Umbilical cord (tissue), 2 donors: ENCODE measurements around the gene SMG7. TPM values are rescaled to one million over a fixed set of nuclear protein-coding genes. Genes with fewer than 3 reads are reported as not detected.
"Not testable (repeated sequence)": the region's sequence is repeated elsewhere in the genome, so short reads cannot be mapped to it uniquely, and the experiment has no call there.

Experiments
- DNase-seq: peaks from one replicate; pipeline ENCODE4 v3.0.0-alpha.2; 2015; ENCODE audit warnings: low spot score
- total RNA-seq: library from RNA; depleted of rRNA; stranded (reverse); fragments of >200 nt; gene quantifications from one replicate; pipeline ENCODE4 v1.2.3, GENCODE V29; 2014; ENCODE audit warnings: low replicate concordance; ENCODE audit not compliant: insufficient read depth

SMG7 gene
- total RNA-seq, result 27.2 TPM

DNA sequence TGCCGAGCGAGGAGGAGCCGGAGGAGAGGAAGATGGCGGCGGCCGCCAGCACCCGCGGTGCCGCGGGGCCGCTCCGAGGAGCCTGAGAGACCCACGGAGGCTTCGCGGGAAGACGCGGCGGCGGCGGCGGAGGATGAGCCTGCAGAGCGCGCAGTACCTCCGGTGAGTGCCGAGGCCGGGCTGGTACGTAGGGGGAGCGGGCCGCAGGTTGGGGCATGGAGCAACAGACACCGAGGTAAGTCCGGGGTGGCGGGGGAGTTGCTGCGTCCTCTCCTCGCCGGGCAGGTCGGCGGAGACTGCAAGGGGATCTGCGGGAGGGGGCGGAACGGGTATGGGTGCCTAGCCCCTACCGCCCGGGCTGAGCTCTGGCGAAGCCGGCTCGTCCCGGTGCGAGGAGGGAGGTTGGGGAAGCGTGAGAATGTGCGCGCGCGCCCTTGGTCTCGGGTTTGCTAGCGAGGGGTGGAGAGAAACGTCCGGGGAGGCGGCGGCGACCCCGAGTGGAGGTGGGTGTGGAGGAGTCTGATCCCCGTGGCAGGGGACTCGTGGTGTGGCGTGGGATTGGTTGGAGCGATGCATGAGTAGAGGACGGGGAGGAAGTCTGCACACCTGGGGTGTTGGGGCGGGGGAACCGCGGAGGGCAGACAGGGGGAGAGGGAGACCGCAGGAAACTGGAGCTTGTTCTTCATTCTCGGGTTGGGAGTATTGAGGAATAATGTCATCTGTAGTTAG lies at the start of gene SMG7:
TSS of gene SMG7 (plus strand) at position 12 of the 729 bp plus-strand sequence. CDS start at position 134, 122 bp downstream.
- DNase-seq, result no peak

GRCh38 chr1:183423541-183423940 lies 48.8 kb upstream of the SMG7 start:
- no peak for DNase-seq

- no peak for DNase-seq
Observed at GRCh38 chr1:183424691-183425090, 47.6 kb upstream of the SMG7 start.

DNA sequence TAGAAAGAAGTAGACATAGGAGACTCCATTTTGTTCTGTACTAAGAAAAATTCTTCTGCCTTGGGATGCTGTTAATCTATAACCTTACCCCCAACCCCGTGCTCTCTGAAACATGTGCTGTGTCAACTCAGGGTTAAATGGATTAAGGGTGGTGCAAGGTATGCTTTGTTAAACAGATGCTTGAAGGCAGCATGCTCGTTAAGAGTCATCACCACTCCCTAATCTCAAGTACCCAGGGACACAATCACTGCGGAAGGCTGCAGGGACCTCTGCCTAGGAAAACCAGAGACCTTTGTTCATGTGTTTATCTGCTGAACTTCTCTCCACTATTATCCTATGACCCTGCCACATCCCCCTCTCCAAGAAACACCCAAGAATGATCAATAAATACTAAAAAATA lies 44.7 kb upstream of the SMG7 start:
- DNase-seq, result not testable (repeated sequence)

GRCh38 chr1:183431840-183432547 lies 40.3 kb upstream of the SMG7 start:
- no peak for DNase-seq

GRCh38 chr1:183432548-183432875 lies 39.8 kb upstream of the SMG7 start:
- no peak for DNase-seq

DNA sequence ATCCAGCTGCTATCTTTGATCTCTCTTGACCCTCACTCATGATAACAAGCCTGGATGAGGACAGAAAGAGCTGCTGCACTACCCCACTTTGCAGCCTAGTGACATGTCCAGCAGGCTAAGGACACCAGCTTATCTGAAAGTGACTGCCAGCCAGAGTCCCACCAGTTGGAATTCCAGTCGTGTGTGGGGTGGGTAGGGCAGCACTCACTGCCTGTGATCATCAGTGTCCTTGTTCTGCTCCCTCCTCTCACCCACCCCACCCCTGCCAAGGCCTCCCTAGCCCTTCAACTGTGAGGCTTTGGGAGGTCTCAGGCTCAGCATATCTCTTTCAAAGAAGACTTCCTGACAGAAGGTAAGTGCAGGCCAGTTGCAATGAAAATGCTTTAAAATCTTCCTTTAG lies 38.6 kb upstream of the SMG7 start:
- no peak for DNase-seq

DNA sequence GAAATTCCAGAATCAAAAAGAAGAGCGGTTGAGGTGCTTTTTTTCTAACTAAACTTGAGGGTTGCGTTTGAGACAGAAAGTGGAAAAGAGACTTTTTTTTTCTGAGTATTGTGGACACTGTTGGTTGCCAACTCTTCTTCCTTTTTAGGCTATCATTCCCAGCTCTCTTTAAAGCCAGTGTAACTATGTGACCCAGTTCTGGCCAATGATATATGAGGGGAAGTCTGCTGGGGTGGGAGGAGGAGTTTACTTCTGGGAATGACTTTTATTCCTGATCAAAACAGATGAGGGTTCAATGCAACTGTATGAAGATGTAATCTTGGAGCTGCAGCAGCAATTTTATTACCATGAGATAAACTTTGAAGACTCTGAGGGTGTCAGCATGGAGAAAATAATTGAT lies 36.8 kb upstream of the SMG7 start:
- no peak for DNase-seq

DNA sequence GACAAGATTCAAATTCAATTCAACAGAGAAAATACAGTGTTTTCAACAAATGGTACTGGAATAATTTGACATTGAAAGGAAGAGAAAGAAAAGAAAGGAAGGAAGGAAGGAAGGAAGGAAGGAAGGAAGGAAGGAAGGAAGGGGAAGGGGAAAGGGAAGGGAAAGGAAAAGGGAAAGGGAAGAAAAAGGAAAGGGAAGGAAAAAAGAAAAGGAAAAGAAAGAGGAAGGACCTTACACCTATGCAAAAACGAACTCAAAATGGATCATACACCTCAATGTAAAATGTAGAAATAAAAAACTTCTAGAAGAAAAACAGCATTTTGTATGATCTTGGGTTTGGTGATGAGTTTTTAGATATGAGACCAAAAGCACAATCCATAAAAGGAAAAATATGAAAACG lies 34.2 kb upstream of the SMG7 start:
- no peak for DNase-seq

DNA sequence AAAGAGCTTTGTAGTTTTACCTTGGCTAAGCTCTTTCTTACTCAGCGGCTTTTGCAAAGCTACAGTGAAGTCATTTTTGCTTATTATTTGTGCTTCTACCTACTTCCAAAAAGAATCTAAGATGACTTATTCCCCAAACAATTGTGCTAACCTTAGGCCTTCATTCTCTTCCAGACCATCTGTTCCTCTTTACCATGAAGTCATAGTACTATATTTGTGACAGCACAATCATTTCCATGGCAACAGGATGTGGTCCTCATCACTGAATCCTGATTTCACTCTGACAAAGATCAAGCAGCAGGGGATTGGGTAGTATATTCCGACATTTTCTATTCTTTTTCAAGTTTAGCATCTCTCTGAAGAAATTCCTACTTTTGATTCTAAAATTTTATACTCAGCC lies 29.3 kb upstream of the SMG7 start:
- no peak for DNase-seq

GRCh38 chr1:183443466-183443865 lies 28.8 kb upstream of the SMG7 start:
- DNase-seq, result no peak

GRCh38 chr1:183444243-183444642 lies 28.1 kb upstream of the SMG7 start:
- DNase-seq, result no peak

- DNase-seq, result no peak
Observed at GRCh38 chr1:183449223-183449770, 23.0 kb upstream of the SMG7 start.

- DNase-seq, result no peak
Observed at GRCh38 chr1:183450093-183450492, 22.2 kb upstream of the SMG7 start.

DNA sequence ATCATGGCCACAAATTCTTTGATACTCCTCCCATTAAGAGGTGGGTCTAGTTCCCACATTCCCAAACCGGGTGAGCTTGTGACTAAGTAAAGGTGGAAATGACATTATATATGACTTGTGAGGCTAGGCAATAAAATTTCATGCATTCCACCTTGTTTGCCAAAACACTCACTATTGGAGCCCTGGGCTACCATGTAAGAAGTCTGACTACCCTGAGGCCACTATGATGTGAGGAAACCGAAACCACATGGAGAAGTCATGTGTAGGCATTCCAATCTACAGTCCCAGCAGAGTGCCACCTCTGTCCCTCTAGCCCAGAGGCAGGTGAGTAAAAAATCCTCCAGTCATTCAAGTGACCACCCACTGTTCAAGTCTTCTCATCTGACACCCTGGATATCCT lies 17.9 kb upstream of the SMG7 start:
- no peak for DNase-seq

DNA sequence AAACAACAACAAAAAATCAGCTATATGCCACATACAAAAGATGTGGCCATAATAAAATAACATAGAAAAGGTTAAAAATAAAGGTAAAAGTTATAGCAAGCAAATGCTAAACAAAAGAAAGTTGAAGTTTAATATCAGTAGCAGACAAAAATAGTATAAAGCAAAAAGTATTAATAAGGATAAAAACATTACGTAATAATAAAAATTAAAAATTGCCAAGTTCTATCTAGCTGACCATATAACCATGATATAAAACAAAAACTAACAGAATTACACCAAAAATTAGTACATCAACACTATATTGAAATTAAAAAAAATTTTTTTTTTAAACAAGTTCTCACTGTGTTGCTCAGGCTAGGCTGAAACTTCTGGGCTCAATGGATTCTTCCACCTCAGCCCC lies 15.5 kb upstream of the SMG7 start:
- no peak for DNase-seq

DNA sequence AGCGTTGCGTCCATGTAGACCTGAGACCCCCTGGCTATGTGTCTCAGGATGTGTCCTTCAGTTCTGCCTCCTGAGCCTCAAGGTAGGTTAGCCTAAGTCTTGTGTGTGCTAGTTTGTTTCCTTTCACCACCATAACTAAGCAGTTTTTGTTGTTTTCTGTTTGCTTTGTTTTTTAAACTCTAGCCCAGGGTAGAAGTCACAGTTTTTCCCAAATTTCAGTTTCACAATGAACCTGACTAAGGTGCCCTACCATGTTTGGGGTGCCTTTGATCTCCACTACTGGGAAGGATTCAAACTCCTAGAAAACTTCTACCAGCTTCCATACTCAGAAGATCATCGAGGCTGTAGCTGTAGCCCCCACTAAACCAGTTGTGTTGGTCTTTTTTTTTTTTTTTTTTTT lies 14.8 kb upstream of the SMG7 start:
- no peak for DNase-seq

- DNase-seq, result no peak
Observed at GRCh38 chr1:183460596-183460995, 11.7 kb upstream of the SMG7 start.

- peak; percentile 48 for DNase-seq
Observed at GRCh38 chr1:183461350-183461749, 10.9 kb upstream of the SMG7 start.

DNA sequence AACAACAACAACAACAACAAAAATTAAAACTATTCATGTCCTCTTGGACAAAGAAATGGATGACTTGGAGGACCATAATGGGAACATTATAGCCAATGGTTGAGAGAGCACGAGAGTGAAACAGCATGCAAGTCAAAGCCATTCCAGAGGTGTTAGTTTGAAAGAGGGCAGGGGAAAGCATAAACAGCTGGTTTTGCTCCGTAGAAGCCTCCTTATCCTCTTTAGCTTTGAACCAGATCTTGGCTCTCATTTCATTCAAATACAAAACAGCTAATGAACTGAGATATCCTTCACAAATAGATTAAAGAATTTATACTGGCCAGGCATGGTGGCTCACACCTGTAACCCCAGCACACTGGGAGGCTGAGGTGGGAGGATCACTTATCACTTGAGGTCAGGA lies 8.7 kb upstream of the SMG7 start:
- DNase-seq, result no peak

DNA sequence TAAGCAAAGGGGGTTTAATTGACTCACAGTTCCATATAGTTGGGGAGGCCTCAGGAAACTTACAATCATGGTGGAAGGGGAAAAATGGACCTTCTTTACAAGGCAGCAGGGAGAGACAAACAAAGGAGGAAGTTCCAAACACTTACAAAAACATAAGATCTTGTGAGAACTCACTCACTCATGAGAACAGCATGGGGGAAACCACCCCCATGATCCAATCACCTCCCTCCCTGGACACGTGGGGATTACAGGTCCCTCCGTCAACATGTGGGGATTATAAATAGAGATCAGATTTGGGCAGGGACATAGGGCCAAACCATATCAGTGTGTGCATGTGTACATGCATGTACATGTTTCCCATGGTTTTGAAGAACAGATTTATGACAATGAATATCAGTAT lies 5.5 kb upstream of the SMG7 start:
- no peak for DNase-seq

DNA sequence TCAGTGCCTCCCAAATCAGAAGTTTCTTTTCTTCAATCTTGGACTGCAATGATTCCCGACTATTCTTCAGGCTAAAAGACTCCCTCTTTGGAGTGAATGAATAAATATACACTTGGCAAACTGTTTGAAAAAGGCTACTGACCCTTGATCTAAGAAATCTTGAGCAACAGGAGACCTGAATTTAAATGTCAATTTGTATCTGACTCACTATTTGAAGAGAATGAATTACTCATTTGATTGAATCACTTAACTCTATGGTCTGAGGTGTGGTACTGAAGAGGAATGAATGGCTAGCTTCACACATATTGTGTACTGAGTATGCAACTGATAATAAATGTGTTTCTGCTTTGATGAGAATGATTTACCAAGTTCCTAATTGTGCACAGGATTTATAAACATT lies 4.6 kb upstream of the SMG7 start:
- DNase-seq, result no peak
